GM19438 (cell line): Measurements from ENCODE around the gene KCNG4.

Source experiments
- ATAC-seq: cut with Tn5 transposase; IDR thresholded peaks from one replicate; pipeline ENCODE4 v1.9.1; 2021; ENCODE audit warnings: low read depth; ENCODE audit not compliant: unreplicated experiment

Gene KCNG4

GRCh38 chr16:84266451-84266850 is 26.6 kb upstream of the KCNG4 start:
- no peak for ATAC-seq

GRCh38 chr16:84262939-84263338 is 23.1 kb upstream of the KCNG4 start:
- no peak for ATAC-seq

- no peak for ATAC-seq
These were observed 22.2 kb upstream of the KCNG4 start for GRCh38 chr16:84262031-84262430.

- ATAC-seq: no peak
These were observed 21.1 kb upstream of the KCNG4 start for GRCh38 chr16:84260766-84261554.

GRCh38 chr16:84259691-84260090 is 19.9 kb upstream of the KCNG4 start:
- ATAC-seq: no peak

- no peak for ATAC-seq
These were observed 18.5 kb upstream of the KCNG4 start for GRCh38 chr16:84258266-84258665.

- no peak for ATAC-seq
These were observed 15.4 kb upstream of the KCNG4 start for GRCh38 chr16:84255050-84255810.

- ATAC-seq: no peak
These were observed 14.2 kb upstream of the KCNG4 start for GRCh38 chr16:84254062-84254461.

- no peak for ATAC-seq
These were observed 13.4 kb upstream of the KCNG4 start for GRCh38 chr16:84253173-84253572.

- ATAC-seq: no peak
These were observed 12.4 kb upstream of the KCNG4 start for GRCh38 chr16:84252184-84252583.

- no peak for ATAC-seq
These were observed 8.0 kb upstream of the KCNG4 start for GRCh38 chr16:84247844-84248243.

- ATAC-seq: no peak
These were observed 7.5 kb upstream of the KCNG4 start for GRCh38 chr16:84247331-84247730.

- ATAC-seq: no peak
These were observed 6.9 kb upstream of the KCNG4 start for GRCh38 chr16:84246679-84247077.

- ATAC-seq: no peak
These were observed 6.3 kb upstream of the KCNG4 start for GRCh38 chr16:84245956-84246678.

- ATAC-seq: no peak
These were observed 4.9 kb upstream of the KCNG4 start for GRCh38 chr16:84244728-84245127.

GRCh38 chr16:84243732-84244131 is 3.9 kb upstream of the KCNG4 start:
- no peak for ATAC-seq

GRCh38 chr16:84242839-84243238 is 3.0 kb upstream of the KCNG4 start:
- no peak for ATAC-seq

- no peak for ATAC-seq
These were observed 2.0 kb upstream of the KCNG4 start for GRCh38 chr16:84241778-84242177.

GRCh38 chr16:84240455-84240854 is 643 bp upstream of the KCNG4 start:
- ATAC-seq: no peak

- no peak for ATAC-seq
These were observed 557 bp downstream of the KCNG4 start for GRCh38 chr16:84239141-84239769.
